Stimulated activated memory B cell treated with anti-CD40 and anti-IgM and Interleukin-4, amounts not matched to agents 10 μg/mL and 1 μg/mL and 100 μg/mL, for 72 hours (primary cell): ENCODE measurements around the gene COL6A2.
A peak's percentile ranks its signal among the peaks of the same experiment; 100 is the strongest.
"Not testable (repeated sequence)": the region's sequence is repeated elsewhere in the genome, so short reads cannot be mapped to it uniquely, and the experiment has no call there.

ENCODE experiments used
- ATAC-seq: fragments of 150-1000 bp; cut with Tn5 transposase; 2 replicates; pipeline ENCODE4 v1.10.0; 2021
- H3K27ac Mint-ChIP-seq: one replicate; pipeline ENCODE4 v1.8.0; 2022; ENCODE audit warnings: mild to moderate bottlenecking, mixed read lengths
- H3K27me3 Mint-ChIP-seq: one replicate; pipeline ENCODE4 v1.8.0; 2022; ENCODE audit warnings: mixed read lengths
- H3K36me3 Mint-ChIP-seq: one replicate; pipeline ENCODE4 v1.8.0; 2022; ENCODE audit warnings: mixed read lengths
- H3K4me1 Mint-ChIP-seq: one replicate; pipeline ENCODE4 v1.8.0; 2022; ENCODE audit warnings: mixed read lengths
- H3K4me3 Mint-ChIP-seq: one replicate; pipeline ENCODE4 v1.8.0; 2022; ENCODE audit warnings: mild to moderate bottlenecking, moderate library complexity, mixed read lengths
- H3K9me3 Mint-ChIP-seq: one replicate; pipeline ENCODE4 v1.8.0; 2022; ENCODE audit warnings: mixed read lengths

COL6A2 gene

GRCh38 chr21:46160657-46160906 lies 62.7 kb downstream of the COL6A2 start:
- Mint-ChIP-seq H3K4me3 (no peak overlapping the region), H3K4me1 (no peaks in the 10 kb centered on the region)
- ATAC-seq = no peak

GRCh38 chr21:46160907-46161632 lies 63.2 kb downstream of the COL6A2 start:
- peaks cover 13% of the 10 kb centered on the region for H3K36me3 Mint-ChIP-seq
- peak; percentile 55 for ATAC-seq
- no peak overlapping the region for H3K27ac Mint-ChIP-seq
- peaks cover 8% of the 10 kb centered on the region for H3K27me3 Mint-ChIP-seq
- no peaks in the 10 kb centered on the region for H3K9me3 Mint-ChIP-seq
- H3K4me1 Mint-ChIP-seq = no peaks in the 10 kb centered on the region
- no peak overlapping the region for H3K4me3 Mint-ChIP-seq

More at GRCh38 chr21:46160657-46160906, 62.7 kb downstream of the COL6A2 start:
- H3K9me3 Mint-ChIP-seq = no peaks in the 10 kb centered on the region
- H3K27ac Mint-ChIP-seq = no peak overlapping the region
- H3K27me3 Mint-ChIP-seq = peaks cover 8% of the 10 kb centered on the region
- H3K36me3 Mint-ChIP-seq = peaks cover 13% of the 10 kb centered on the region

GRCh38 chr21:46161633-46162592 lies 64.0 kb downstream of the COL6A2 start:
- no peaks in the 10 kb centered on the region for H3K4me1 Mint-ChIP-seq
- H3K9me3 Mint-ChIP-seq = no peaks in the 10 kb centered on the region
- no peak overlapping the region for H3K4me3 Mint-ChIP-seq
- peaks cover 19% of the 10 kb centered on the region for H3K36me3 Mint-ChIP-seq
- H3K27me3 Mint-ChIP-seq = peaks cover 8% of the 10 kb centered on the region
- no peak for ATAC-seq
- H3K27ac Mint-ChIP-seq = no peak overlapping the region

GRCh38 chr21:46163380-46163779 lies 65.5 kb downstream of the COL6A2 start:
- Mint-ChIP-seq H3K27me3 (peaks cover 8% of the 10 kb centered on the region), H3K4me3 (no peak overlapping the region), H3K9me3 (no peaks in the 10 kb centered on the region), H3K4me1 (no peaks in the 10 kb centered on the region), H3K27ac (no peak overlapping the region), H3K36me3 (peaks cover 25% of the 10 kb centered on the region)
- ATAC-seq = no peak

GRCh38 chr21:46165098-46165497 lies 67.2 kb downstream of the COL6A2 start:
- Mint-ChIP-seq H3K4me1 (no peaks in the 10 kb centered on the region), H3K4me3 (no peak overlapping the region), H3K27ac (no peak overlapping the region), H3K36me3 (peaks cover 25% of the 10 kb centered on the region), H3K27me3 (peaks cover 8% of the 10 kb centered on the region), H3K9me3 (no peaks in the 10 kb centered on the region)
- no peak for ATAC-seq

GRCh38 chr21:46168238-46168637 lies 70.3 kb downstream of the COL6A2 start:
- no peak overlapping the region for H3K27ac Mint-ChIP-seq
- no peaks in the 10 kb centered on the region for H3K9me3 Mint-ChIP-seq
- peaks cover 18% of the 10 kb centered on the region for H3K4me1 Mint-ChIP-seq
- no peak overlapping the region for H3K4me3 Mint-ChIP-seq
- ATAC-seq = peak; percentile 34
- peaks cover 26% of the 10 kb centered on the region for H3K36me3 Mint-ChIP-seq
- peaks cover 14% of the 10 kb centered on the region for H3K27me3 Mint-ChIP-seq

GRCh38 chr21:46168659-46169386 lies 70.9 kb downstream of the COL6A2 start:
- peaks cover 20% of the 10 kb centered on the region for H3K27me3 Mint-ChIP-seq
- H3K27ac Mint-ChIP-seq = no peak overlapping the region
- H3K36me3 Mint-ChIP-seq = peaks cover 30% of the 10 kb centered on the region
- peaks cover 4% of the 10 kb centered on the region for H3K9me3 Mint-ChIP-seq
- H3K4me3 Mint-ChIP-seq = no peak overlapping the region
- peaks cover 22% of the 10 kb centered on the region for H3K4me1 Mint-ChIP-seq
- no peak for ATAC-seq

- not testable (repeated sequence) for ATAC-seq, H3K27ac Mint-ChIP-seq
- H3K4me1 Mint-ChIP-seq = peaks cover 22% of the 10 kb centered on the region
Measured at GRCh38 chr21:46170436-46171193, 72.7 kb downstream of the COL6A2 start.

GRCh38 chr21:46171585-46171984 lies 73.7 kb downstream of the COL6A2 start:
- Mint-ChIP-seq H3K36me3 (peaks cover 37% of the 10 kb centered on the region), H3K9me3 (peaks cover 22% of the 10 kb centered on the region), H3K4me1 (peaks cover 22% of the 10 kb centered on the region), H3K27ac (no peak overlapping the region), H3K4me3 (no peak overlapping the region), H3K27me3 (peaks cover 32% of the 10 kb centered on the region)
- ATAC-seq = no peak

More at GRCh38 chr21:46170436-46171193, 72.7 kb downstream of the COL6A2 start:
- Mint-ChIP-seq H3K9me3 (peaks cover 17% of the 10 kb centered on the region), H3K27me3 (peaks cover 31% of the 10 kb centered on the region), H3K36me3 (peaks cover 42% of the 10 kb centered on the region)
- not testable (repeated sequence) for H3K4me3 Mint-ChIP-seq

- Mint-ChIP-seq H3K27me3 (peaks cover 32% of the 10 kb centered on the region), H3K27ac (no peak overlapping the region), H3K4me3 (no peak overlapping the region), H3K9me3 (peaks cover 25% of the 10 kb centered on the region), H3K36me3 (peaks cover 32% of the 10 kb centered on the region), H3K4me1 (peaks cover 22% of the 10 kb centered on the region)
- peak; percentile 68 for ATAC-seq
Measured at GRCh38 chr21:46171996-46172862, 74.3 kb downstream of the COL6A2 start.

- peaks cover 27% of the 10 kb centered on the region for H3K9me3 Mint-ChIP-seq
- H3K27ac Mint-ChIP-seq = no peak overlapping the region
- H3K4me1 Mint-ChIP-seq = peaks cover 22% of the 10 kb centered on the region
- H3K27me3 Mint-ChIP-seq = peaks cover 32% of the 10 kb centered on the region
- no peak for ATAC-seq
- no peak overlapping the region for H3K4me3 Mint-ChIP-seq
- peaks cover 30% of the 10 kb centered on the region for H3K36me3 Mint-ChIP-seq
Measured at GRCh38 chr21:46172863-46173528, 75.1 kb downstream of the COL6A2 start.

GRCh38 chr21:46173573-46173972 lies 75.7 kb downstream of the COL6A2 start:
- Mint-ChIP-seq H3K27ac (no peak overlapping the region), H3K27me3 (peaks cover 32% of the 10 kb centered on the region), H3K36me3 (peaks cover 30% of the 10 kb centered on the region), H3K4me1 (peaks cover 22% of the 10 kb centered on the region), H3K9me3 (peaks cover 27% of the 10 kb centered on the region), H3K4me3 (no peak overlapping the region)
- ATAC-seq = no peak

- H3K9me3 Mint-ChIP-seq = peaks cover 27% of the 10 kb centered on the region
Measured at GRCh38 chr21:46176443-46177129, 78.7 kb downstream of the COL6A2 start.

More at GRCh38 chr21:46176443-46177129, 78.7 kb downstream of the COL6A2 start:
- H3K4me3 Mint-ChIP-seq, ATAC-seq, H3K27ac Mint-ChIP-seq: not testable (repeated sequence)
- Mint-ChIP-seq H3K27me3 (peaks cover 31% of the 10 kb centered on the region), H3K4me1 (peaks cover 16% of the 10 kb centered on the region), H3K36me3 (peaks cover 29% of the 10 kb centered on the region)
